Left ventricle myocardium inferior (tissue), 1 donor: ENCODE measurements around the gene ANKFN1. TPM values are rescaled to one million over a fixed set of nuclear protein-coding genes. Genes with fewer than 3 reads are reported as not detected.

Source experiments
- DNase-seq: peaks from one replicate; pipeline ENCODE4 v3.0.0-alpha.2; 2020
- H3K27ac ChIP-seq: fragments of 200-600 bp; replicated peaks from 2 replicates; pipeline ENCODE4 v1.8.0; 2021
- H3K27me3 ChIP-seq: fragments of 200-600 bp; 2 replicates; pipeline ENCODE4 v1.8.0; 2021; ENCODE audit warnings: low read depth
- H3K36me3 ChIP-seq: fragments of 200-600 bp; 2 replicates; pipeline ENCODE4 v1.8.0; 2021
- H3K4me1 ChIP-seq: fragments of 200-600 bp; 2 replicates; pipeline ENCODE4 v1.8.0; 2021
- H3K4me3 ChIP-seq: fragments of 200-600 bp; 2 replicates; pipeline ENCODE4 v1.8.0; 2021; ENCODE audit warnings: mild to moderate bottlenecking, moderate library complexity
- H3K9me3 ChIP-seq: fragments of 200-600 bp; replicated peaks from 2 replicates; pipeline ENCODE4 v1.8.0; 2021
- CTCF ChIP-seq: fragments of 200-600 bp; IDR thresholded peaks from 2 replicates; pipeline ENCODE4 v1.8.0; 2021; ENCODE audit warnings: antibody characterized with exemption, mild to moderate bottlenecking, borderline replicate concordance
- intact Hi-C: fragments of 100-400 bp; cut with micrococcal nuclease; formaldehyde crosslinking; loops from one replicate; pipeline ENCODE4 v1.11.0; 2022
- total RNA-seq: library from RNA; stranded (reverse); fragmentation: NEBNext Ultra II Directional; extraction: Animal tissue kit (Norgen Biotek cat#: 25700); gene quantifications from one replicate; pipeline ENCODE4 v1.2.1, GENCODE V29; 2021
- donor health status: DM: no; HTN: yes; CAD: no; lungs with severe emphysema.

The ANKFN1 gene
- total RNA-seq, 1 donor from 2014 or later: not detected

DNA sequence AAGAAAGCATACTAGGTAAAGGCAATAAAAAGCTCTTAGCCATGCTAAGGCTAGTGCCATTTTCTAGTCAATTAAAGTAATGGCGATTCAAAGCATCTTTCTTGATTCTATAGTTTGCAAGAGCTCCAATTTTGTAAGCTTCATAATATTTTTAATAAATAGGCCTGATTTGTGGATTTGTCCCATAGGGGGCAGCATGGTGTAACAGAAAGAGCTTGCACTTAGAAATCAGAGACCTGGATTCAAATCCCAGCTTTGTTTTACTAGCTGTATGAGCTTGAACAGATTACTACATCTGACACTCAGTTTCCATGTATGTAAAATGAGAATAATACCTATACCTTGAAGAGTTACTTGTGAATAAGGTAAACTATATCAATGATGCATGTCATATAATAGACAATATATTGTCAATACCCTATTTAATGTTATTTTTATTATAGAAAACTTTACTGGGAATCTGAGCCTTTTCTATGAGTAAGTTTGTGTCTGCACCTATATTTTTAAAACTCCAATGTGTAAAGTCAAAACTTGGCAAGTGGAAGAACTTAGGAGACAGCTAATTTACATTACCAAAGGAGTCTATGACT lies 346.6 kb downstream of the ANKFN1 start:
- DNase-seq: no peak
- Histone ChIP-seq H3K27ac (no peak overlapping the region), H3K9me3 (no peaks in the 10 kb centered on the region), H3K36me3 (no peaks in the 10 kb centered on the region), H3K4me1 (no peaks in the 10 kb centered on the region), H3K4me3 (no peak overlapping the region), H3K27me3 (no peaks in the 10 kb centered on the region)
- intact Hi-C loops: no loop called here
- TF ChIP-seq CTCF: peak; percentile 57

- no peak overlapping the region for H3K27ac ChIP-seq
- H3K4me1 ChIP-seq: no peaks in the 10 kb centered on the region
- DNase-seq: no peak
- intact Hi-C loops: no loop called here
- no peaks in the 10 kb centered on the region for H3K36me3 ChIP-seq
- peaks cover under 1% of the 10 kb centered on the region for H3K27me3 ChIP-seq
- no peaks in the 10 kb centered on the region for H3K9me3 ChIP-seq
- H3K4me3 ChIP-seq: no peak overlapping the region
- no peak for TF ChIP-seq CTCF
These were observed 348.9 kb downstream of the ANKFN1 start for GRCh38 chr17:56502120-56502654.

DNA sequence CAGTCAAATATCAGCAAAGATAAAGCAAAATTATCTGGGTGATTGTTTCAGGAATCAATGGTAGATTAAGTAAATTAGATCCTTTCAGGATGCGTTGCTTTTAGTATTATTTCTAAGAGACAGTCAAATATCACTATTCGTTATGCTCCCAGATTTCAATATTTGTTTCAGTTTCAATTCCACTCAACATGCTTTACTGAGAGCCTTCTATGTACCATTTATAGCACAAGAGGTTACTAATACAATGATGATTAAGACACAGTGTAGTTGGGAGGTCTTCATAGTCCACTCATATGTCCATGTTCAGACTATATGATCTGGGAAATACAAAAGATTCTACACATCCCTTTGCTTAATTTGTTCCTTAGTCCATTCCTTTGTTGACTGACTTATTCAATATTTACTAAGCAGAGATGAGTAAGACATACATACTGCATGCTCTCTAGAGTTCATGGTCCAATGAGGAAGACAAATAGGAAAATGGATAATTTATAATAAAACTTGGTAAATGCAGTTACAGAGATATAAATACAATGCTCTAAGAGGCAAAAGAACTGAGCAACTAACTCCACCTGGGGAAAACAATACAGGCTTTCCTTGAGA lies 352.0 kb downstream of the ANKFN1 start:
- H3K9me3 ChIP-seq: no peaks in the 10 kb centered on the region
- TF ChIP-seq CTCF: no peak
- no peaks in the 10 kb centered on the region for H3K36me3 ChIP-seq
- DNase-seq: no peak
- no peaks in the 10 kb centered on the region for H3K4me1 ChIP-seq
- H3K27ac ChIP-seq: no peak overlapping the region
- peaks cover 22% of the 10 kb centered on the region for H3K27me3 ChIP-seq
- no peak overlapping the region for H3K4me3 ChIP-seq
- intact Hi-C loops: no loop called here

DNA sequence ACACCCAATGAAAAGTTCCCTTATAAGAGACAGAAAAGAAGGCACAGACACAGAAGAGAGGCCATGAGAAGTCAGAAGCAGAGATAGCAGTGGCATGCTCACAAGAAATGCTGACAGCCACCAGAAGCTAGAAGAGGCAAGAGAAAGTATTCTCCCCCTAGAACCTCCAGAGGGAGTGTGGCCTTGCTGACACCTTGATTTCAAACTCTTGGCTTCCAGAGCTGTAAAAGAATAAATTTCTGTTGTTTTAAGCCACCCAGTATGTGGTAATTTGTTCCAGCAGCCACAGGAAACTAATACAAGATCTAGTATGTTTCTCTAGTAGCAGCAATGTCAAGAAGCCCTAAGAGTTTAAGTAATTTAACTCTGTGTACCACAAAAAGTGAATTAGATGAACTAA lies 353.1 kb downstream of the ANKFN1 start:
- DNase-seq: no peak
- Histone ChIP-seq H3K27me3 (peaks cover 22% of the 10 kb centered on the region), H3K4me1 (no peaks in the 10 kb centered on the region), H3K27ac (no peak overlapping the region), H3K9me3 (no peaks in the 10 kb centered on the region), H3K4me3 (no peak overlapping the region), H3K36me3 (no peaks in the 10 kb centered on the region)
- TF ChIP-seq CTCF: no peak
- intact Hi-C loops: no loop called here

DNA sequence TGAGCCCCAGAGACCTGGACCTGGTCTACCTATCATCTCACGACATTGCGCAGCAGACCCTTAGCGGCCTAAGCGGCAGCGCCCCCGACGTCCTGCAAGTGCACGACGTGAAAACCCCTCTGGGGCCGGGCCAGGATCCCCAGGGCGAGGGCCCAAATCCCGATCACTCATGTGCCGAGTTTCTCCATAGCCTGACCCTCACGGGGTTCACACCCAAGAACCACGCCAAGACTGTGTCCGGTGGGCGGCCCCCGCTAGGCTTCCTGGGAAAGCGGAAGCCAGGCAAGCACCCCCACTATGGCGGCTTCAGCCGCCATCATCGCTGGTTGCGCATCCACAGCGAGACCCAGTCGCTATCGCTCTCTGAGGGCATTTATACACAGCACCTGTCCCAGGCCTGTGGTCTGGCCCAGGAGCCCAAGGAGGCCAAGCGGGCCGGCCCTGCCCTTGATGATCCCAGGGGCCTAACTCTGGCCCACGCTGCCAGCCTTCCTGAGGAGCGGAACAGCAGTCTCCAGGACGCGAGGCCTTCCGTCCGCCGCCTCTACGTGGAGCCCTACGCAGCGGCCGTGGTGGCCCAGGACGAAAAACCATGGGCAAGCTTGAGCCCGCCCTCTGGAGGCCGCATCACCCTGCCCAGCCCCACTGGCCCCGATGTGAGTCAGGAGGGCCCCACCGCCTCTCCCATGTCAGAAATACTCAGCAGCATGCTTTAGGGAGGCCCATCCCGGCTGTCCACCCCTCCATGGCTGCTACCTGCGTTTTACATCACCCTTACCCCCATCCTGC lies 357.5 kb downstream of the ANKFN1 start:
- no peak for TF ChIP-seq CTCF
- Histone ChIP-seq H3K36me3 (no peaks in the 10 kb centered on the region), H3K4me3 (no peak overlapping the region), H3K27ac (no peak overlapping the region), H3K9me3 (no peaks in the 10 kb centered on the region), H3K4me1 (no peaks in the 10 kb centered on the region), H3K27me3 (peaks cover 22% of the 10 kb centered on the region)
- intact Hi-C loops: no loop called here
- DNase-seq: no peak
